ENCODE results near the gene ACKR3.

ACKR3 gene

GRCh38 chr2:236607471-236608187 is 38.0 kb downstream of the ACKR3 start:
- DNase-seq (ENCODE audit: insufficient read length, low spot score) (no peak), FAIRE-seq (no peak)
- TF ChIP-seq CTCF (IDR thresholded peaks at IDR 0.05; ENCODE audit: insufficient read depth, missing control alignments) = no peak

- no peak for DNase-seq (ENCODE audit: insufficient read length, low spot score)
- no peak for TF ChIP-seq CTCF (IDR thresholded peaks at IDR 0.05; ENCODE audit: insufficient read depth, missing control alignments)
- FAIRE-seq = no peak
These were observed 38.5 kb downstream of the ACKR3 start for GRCh38 chr2:236608188-236608525.

GRCh38 chr2:236608710-236609109 is 39.1 kb downstream of the ACKR3 start:
- TF ChIP-seq CTCF (IDR thresholded peaks at IDR 0.05; ENCODE audit: insufficient read depth, missing control alignments) = no peak
- DNase-seq (ENCODE audit: insufficient read length, low spot score) (no peak), FAIRE-seq (no peak)

- FAIRE-seq = no peak
- no peak for TF ChIP-seq CTCF (IDR thresholded peaks at IDR 0.05; ENCODE audit: insufficient read depth, missing control alignments)
- no peak for DNase-seq (ENCODE audit: insufficient read length, low spot score)
These were observed 41.6 kb downstream of the ACKR3 start for GRCh38 chr2:236610991-236611821.

- no peak for TF ChIP-seq CTCF (IDR thresholded peaks at IDR 0.05; ENCODE audit: insufficient read depth, missing control alignments)
- DNase-seq (ENCODE audit: insufficient read length, low spot score) = no peak
- FAIRE-seq = no peak
These were observed 43.1 kb downstream of the ACKR3 start for GRCh38 chr2:236612737-236613136.

GRCh38 chr2:236613612-236614011 is 44.0 kb downstream of the ACKR3 start:
- no peak for DNase-seq (ENCODE audit: insufficient read length, low spot score)
- FAIRE-seq = no peak
- TF ChIP-seq CTCF (IDR thresholded peaks at IDR 0.05; ENCODE audit: insufficient read depth, missing control alignments) = no peak

- FAIRE-seq (no peak), DNase-seq (ENCODE audit: insufficient read length, low spot score) (no peak)
- no peak for TF ChIP-seq CTCF (IDR thresholded peaks at IDR 0.05; ENCODE audit: insufficient read depth, missing control alignments)
These were observed 44.9 kb downstream of the ACKR3 start for GRCh38 chr2:236614551-236614950.

Measured in D721Med (cell line).